HUES6 (cell line): Measurements from ENCODE around the gene HSD17B11.
"Not testable (repeated sequence)": the region's sequence is repeated elsewhere in the genome, so short reads cannot be mapped to it uniquely, and the experiment has no call there.

Experiments
- H3K27ac ChIP-seq: 2 replicates; pipeline ENCODE4 v1.7.0; 2013; ENCODE audit warnings: low read depth, mild to moderate bottlenecking, low read length, inconsistent platforms
- H3K27me3 ChIP-seq: 2 replicates; pipeline ENCODE4 v1.6.1; 2013; ENCODE audit warnings: low read length; ENCODE audit not compliant: control insufficient read depth, insufficient read depth
- H3K36me3 ChIP-seq: 2 replicates; pipeline ENCODE4 v1.6.1; 2013; ENCODE audit warnings: low read length; ENCODE audit not compliant: control insufficient read depth, insufficient read depth
- H3K4me1 ChIP-seq: 2 replicates; pipeline ENCODE4 v1.6.1; 2013; ENCODE audit warnings: low read length; ENCODE audit not compliant: control insufficient read depth, insufficient read depth
- H3K4me3 ChIP-seq: 2 replicates; pipeline ENCODE4 v1.5.1; 2013; ENCODE audit warnings: low read depth, low read length
- H3K9ac ChIP-seq: one replicate; pipeline ENCODE4 v1.6.1; 2013; ENCODE audit warnings: mild to moderate bottlenecking, low read length
- H3K9me3 ChIP-seq: 2 replicates; pipeline ENCODE4 v1.6.1; 2013; ENCODE audit warnings: low read depth, low read length; ENCODE audit not compliant: control insufficient read depth, insufficient read depth

The HSD17B11 gene

GRCh38 chr4:87390891-87391575 lies at the start of gene HSD17B11:
HSD17B11 (minus strand) TSS chr4:87391188; CDS start chr4:87391070, 118 bp downstream.
- peak within 1 kb of the TSS; percentile 79 for H3K9ac ChIP-seq
- 0 out of 2 replicates have a peak within 1 kb of the TSS, but pooled peaks have one; percentile 3 for H3K27ac ChIP-seq
- H3K4me1 ChIP-seq, result no peaks in the 10 kb centered on the region; the same call in 1 of the 2 replicates
- H3K27me3 ChIP-seq, result peaks cover 4% of the 10 kb centered on the region; the same call in 1 of the 2 replicates
- H3K9me3 ChIP-seq, result peaks cover 8% of the 10 kb centered on the region; the same call in 1 of the 2 replicates
- H3K36me3 ChIP-seq, result no peaks in the 10 kb centered on the region
- peak within 1 kb of the TSS; percentile 66 for H3K4me3 ChIP-seq

GRCh38 chr4:87433342-87433741 lies 42.4 kb upstream of the HSD17B11 start:
- Histone ChIP-seq H3K9me3 (no peaks in the 10 kb centered on the region), H3K27ac (no peak overlapping the region), H3K4me3 (no peak overlapping the region), H3K27me3 (no peaks in the 10 kb centered on the region), H3K36me3 (peaks cover 14% of the 10 kb centered on the region), H3K9ac (no peak overlapping the region), H3K4me1 (peaks cover 7% of the 10 kb centered on the region; the same call in 1 of the 2 replicates)

GRCh38 chr4:87430038-87430437 lies 39.0 kb upstream of the HSD17B11 start:
- peaks cover 2% of the 10 kb centered on the region; the same call in 1 of the 2 replicates for H3K36me3 ChIP-seq
- no peaks in the 10 kb centered on the region for H3K27me3 ChIP-seq
- no peak overlapping the region for H3K27ac ChIP-seq
- no peak overlapping the region for H3K9ac ChIP-seq
- peaks cover 7% of the 10 kb centered on the region; the same call in 1 of the 2 replicates for H3K4me1 ChIP-seq
- H3K4me3 ChIP-seq, result no peak overlapping the region
- no peaks in the 10 kb centered on the region for H3K9me3 ChIP-seq

GRCh38 chr4:87428979-87429378 lies 38.0 kb upstream of the HSD17B11 start:
- no peak overlapping the region for H3K9ac ChIP-seq
- no peak overlapping the region for H3K27ac ChIP-seq
- H3K4me1 ChIP-seq, result peaks cover 7% of the 10 kb centered on the region; the same call in 1 of the 2 replicates
- no peaks in the 10 kb centered on the region for H3K27me3 ChIP-seq
- H3K36me3 ChIP-seq, result no peaks in the 10 kb centered on the region
- no peaks in the 10 kb centered on the region for H3K9me3 ChIP-seq
- H3K4me3 ChIP-seq, result no peak overlapping the region

GRCh38 chr4:87427518-87427868 lies 36.5 kb upstream of the HSD17B11 start:
- no peaks in the 10 kb centered on the region for H3K27me3 ChIP-seq
- H3K4me3 ChIP-seq, result no peak overlapping the region
- H3K27ac ChIP-seq, result no peak overlapping the region
- no peaks in the 10 kb centered on the region for H3K9me3 ChIP-seq
- no peak overlapping the region for H3K9ac ChIP-seq
- H3K4me1 ChIP-seq, result peaks cover 7% of the 10 kb centered on the region; the same call in 1 of the 2 replicates
- no peaks in the 10 kb centered on the region for H3K36me3 ChIP-seq

- H3K36me3 ChIP-seq, result no peaks in the 10 kb centered on the region
- H3K4me1 ChIP-seq, result peaks cover 6% of the 10 kb centered on the region
- H3K4me3 ChIP-seq, result no peak overlapping the region
- no peaks in the 10 kb centered on the region for H3K27me3 ChIP-seq
- H3K9me3 ChIP-seq, result no peaks in the 10 kb centered on the region
- H3K9ac ChIP-seq, result no peak overlapping the region
- H3K27ac ChIP-seq, result no peak overlapping the region
Observed at GRCh38 chr4:87426865-87427517, 36.0 kb upstream of the HSD17B11 start.

- Histone ChIP-seq H3K4me1 (peaks cover 2% of the 10 kb centered on the region), H3K27me3 (no peaks in the 10 kb centered on the region), H3K4me3 (no peak overlapping the region), H3K36me3 (no peaks in the 10 kb centered on the region), H3K9me3 (no peaks in the 10 kb centered on the region), H3K9ac (no peak overlapping the region), H3K27ac (no peak overlapping the region)
Observed at GRCh38 chr4:87425711-87426110, 34.7 kb upstream of the HSD17B11 start.

GRCh38 chr4:87424099-87424543 lies 33.1 kb upstream of the HSD17B11 start:
- Histone ChIP-seq H3K4me3 (peak overlapping the region; percentile 80), H3K4me1 (peaks cover 15% of the 10 kb centered on the region)
- H3K27me3 ChIP-seq, H3K36me3 ChIP-seq, H3K9ac ChIP-seq, H3K9me3 ChIP-seq, H3K27ac ChIP-seq: not testable (repeated sequence)

- Histone ChIP-seq H3K27ac (no peak overlapping the region), H3K4me3 (peak overlapping the region; percentile 80), H3K36me3 (no peaks in the 10 kb centered on the region), H3K4me1 (peaks cover 15% of the 10 kb centered on the region), H3K27me3 (no peaks in the 10 kb centered on the region), H3K9me3 (peaks cover 8% of the 10 kb centered on the region), H3K9ac (no peak overlapping the region)
Observed at GRCh38 chr4:87423317-87424098, 32.5 kb upstream of the HSD17B11 start.

GRCh38 chr4:87422104-87423052 lies 31.4 kb upstream of the HSD17B11 start, which contains the start of gene NUDT9:
NUDT9 (plus strand) TSS chr4:87422573; CDS start chr4:87422906, 333 bp downstream.
- Histone ChIP-seq H3K36me3 (no peaks in the 10 kb centered on the region), H3K9ac (peak within 1 kb of the TSS; percentile 85), H3K4me1 (peaks cover 15% of the 10 kb centered on the region), H3K27me3 (no peaks in the 10 kb centered on the region), H3K9me3 (peaks cover 11% of the 10 kb centered on the region), H3K4me3 (peak within 1 kb of the TSS; percentile 80), H3K27ac (peak within 1 kb of the TSS; percentile 87)
